H1 (cell line): ENCODE results near the gene POLDIP2. TPM values are rescaled to one million over a fixed set of nuclear protein-coding genes. Genes with fewer than 3 reads are reported as not detected.

Experiments
- ASH2L ChIP-seq: fragments of 200-600, 300-600 bp; sonication (generic); IDR thresholded peaks from one replicate; pipeline ENCODE4 v1.7.1; 2017; ENCODE audit warnings: low read length
- BCL11A ChIP-seq, 2 experiments: IDR thresholded peaks; one replicate each; pipeline ENCODE4 v1.6.1; 2011; ENCODE audit warnings: low read depth in 2 of 2, low read length in 2 of 2, mild to moderate bottlenecking in 2 of 2
- CHD2 ChIP-seq: IDR thresholded peaks from 2 replicates; pipeline ENCODE4 v1.6.1; 2012; ENCODE audit warnings: low read length, improper control_type of control experiment
- EGR1 ChIP-seq: IDR thresholded peaks from 2 replicates; pipeline ENCODE4 v1.6.1; 2011; ENCODE audit warnings: low read depth, low read length, borderline replicate concordance
- EZH2 ChIP-seq: fragments of 200-600 bp; sonication (generic); IDR thresholded peaks from 2 replicates; pipeline ENCODE4 v1.7.1; 2012; ENCODE audit warnings: low read depth, mild to moderate bottlenecking, moderate library complexity, low read length, inconsistent platforms; ENCODE audit not compliant: severe bottlenecking
- NANOG ChIP-seq: IDR thresholded peaks from 2 replicates; pipeline ENCODE4 v1.6.1; 2011; ENCODE audit warnings: low read length, low read depth, mild to moderate bottlenecking, inconsistent platforms; ENCODE audit not compliant: insufficient read depth, poor library complexity, severe bottlenecking
- TEAD4 ChIP-seq: IDR thresholded peaks from 2 replicates; pipeline ENCODE4 v1.6.1; 2012; ENCODE audit warnings: low read depth, low read length, inconsistent platforms, mixed read lengths
- polyA plus RNA-seq, 7 experiments: library from polyadenylated mRNA; depleted of rRNA in 3 of 7; stranded (reverse) in 5 of 7; unstranded in 2 of 7; fragments of >200 nt in 5 of 7; fragments of 200-250 nt in 2 of 7; gene quantifications; 1 replicate in 5 of 7; 2 replicates in 1 of 7; 4 replicates in 1 of 7; pipeline versions ENCODE4 v1.2.1 to v1.2.3, GENCODE V29; 2011 to 2013; ENCODE audit warnings: missing spikeins in 2 of 7, mixed read lengths in 2 of 7
- total RNA-seq: library from RNA; stranded (reverse); fragmentation: NEBNext Ultra II Directional; extraction: Animal tissue kit (Norgen Biotek cat#: 25700); gene quantifications from 2 replicates; pipeline ENCODE4 v1.2.1, GENCODE V29; 2021
- TF ChIP-seq, protein P1 (sequence below): IDR thresholded peaks from 2 replicates; pipeline ENCODE4 v1.6.1; 2012; ENCODE audit warnings: low read length, inconsistent platforms

The POLDIP2 gene
- total and polyA plus RNA-seq, 2 of the 8 experiments (the other 6 are each of a cell fraction or from before 2014, with no cell fraction given), result 74.0 to 76.1 TPM

DNA sequence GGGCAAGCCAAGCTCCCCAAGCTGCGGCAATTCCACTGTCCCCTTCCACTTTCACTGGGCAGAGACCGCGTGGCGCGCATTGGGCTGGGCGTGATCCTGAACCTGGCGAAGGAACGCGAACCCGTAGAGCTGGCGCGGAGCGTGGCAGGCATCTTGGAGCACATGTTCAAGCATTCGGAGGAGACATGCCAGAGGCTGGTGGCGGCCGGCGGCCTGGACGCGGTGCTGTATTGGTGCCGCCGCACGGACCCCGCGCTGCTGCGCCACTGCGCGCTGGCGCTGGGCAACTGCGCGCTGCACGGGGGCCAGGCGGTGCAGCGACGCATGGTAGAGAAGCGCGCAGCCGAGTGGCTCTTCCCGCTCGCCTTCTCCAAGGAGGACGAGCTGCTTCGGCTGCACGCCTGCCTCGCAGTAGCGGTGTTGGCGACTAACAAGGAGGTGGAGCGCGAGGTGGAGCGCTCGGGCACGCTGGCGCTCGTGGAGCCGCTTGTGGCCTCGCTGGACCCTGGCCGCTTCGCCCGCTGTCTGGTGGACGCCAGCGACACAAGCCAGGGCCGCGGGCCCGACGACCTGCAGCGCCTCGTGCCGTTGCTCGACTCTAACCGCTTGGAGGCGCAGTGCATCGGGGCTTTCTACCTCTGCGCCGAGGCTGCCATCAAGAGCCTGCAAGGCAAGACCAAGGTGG, 24.0 kb upstream of the POLDIP2 start (continued):
- TF ChIP-seq, protein P1, sequence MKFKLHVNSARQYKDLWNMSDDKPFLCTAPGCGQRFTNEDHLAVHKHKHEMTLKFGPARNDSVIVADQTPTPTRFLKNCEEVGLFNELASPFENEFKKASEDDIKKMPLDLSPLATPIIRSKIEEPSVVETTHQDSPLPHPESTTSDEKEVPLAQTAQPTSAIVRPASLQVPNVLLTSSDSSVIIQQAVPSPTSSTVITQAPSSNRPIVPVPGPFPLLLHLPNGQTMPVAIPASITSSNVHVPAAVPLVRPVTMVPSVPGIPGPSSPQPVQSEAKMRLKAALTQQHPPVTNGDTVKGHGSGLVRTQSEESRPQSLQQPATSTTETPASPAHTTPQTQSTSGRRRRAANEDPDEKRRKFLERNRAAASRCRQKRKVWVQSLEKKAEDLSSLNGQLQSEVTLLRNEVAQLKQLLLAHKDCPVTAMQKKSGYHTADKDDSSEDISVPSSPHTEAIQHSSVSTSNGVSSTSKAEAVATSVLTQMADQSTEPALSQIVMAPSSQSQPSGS, result no peak
- TF ChIP-seq EGR1 (no peak), BCL11A (IDR thresholded peaks at IDR 0.05; ENCODE audit: low read depth in 2 of 2, low read length in 2 of 2) (no peak), EZH2 (peak; percentile 69), CHD2 (0 out of 2 replicates have a peak, but pooled peaks have one; percentile 20), NANOG (no peak), ASH2L (peak; percentile 58), TEAD4 (no peak; the same call in 1 of the 2 replicates)
